GM10248 (cell line): ENCODE measurements around the gene NUDT1.

Experiments
- CTCF ChIA-PET: fragments of 300-600 bp; sonication (Branson Sonifier 250); formaldehyde crosslinking; extraction: SDS; loops from one replicate; lab custom pipeline; 2021; ENCODE audit warnings: antibody characterized with exemption; lab: Yijun Ruan, JAX
- POLR2A ChIA-PET: fragments of 350-650 bp; sonication (Branson Sonifier 250); formaldehyde crosslinking; extraction: SDS; loops from one replicate; lab custom pipeline; 2020; ENCODE audit warnings: antibody characterized with exemption; lab: Yijun Ruan, JAX
- DNase-seq: peaks from one replicate; pipeline ENCODE4 v3.0.0; 2012; ENCODE audit errors: extremely low spot score
- TF ChIP-seq, protein P1 (sequence below): IDR thresholded peaks from 2 replicates; pipeline ENCODE4 v1.5.1; 2012; ENCODE audit warnings: mild to moderate bottlenecking, low read depth; ENCODE audit errors: extremely low read depth, missing control alignments, control extremely low read depth

NUDT1 gene

DNA sequence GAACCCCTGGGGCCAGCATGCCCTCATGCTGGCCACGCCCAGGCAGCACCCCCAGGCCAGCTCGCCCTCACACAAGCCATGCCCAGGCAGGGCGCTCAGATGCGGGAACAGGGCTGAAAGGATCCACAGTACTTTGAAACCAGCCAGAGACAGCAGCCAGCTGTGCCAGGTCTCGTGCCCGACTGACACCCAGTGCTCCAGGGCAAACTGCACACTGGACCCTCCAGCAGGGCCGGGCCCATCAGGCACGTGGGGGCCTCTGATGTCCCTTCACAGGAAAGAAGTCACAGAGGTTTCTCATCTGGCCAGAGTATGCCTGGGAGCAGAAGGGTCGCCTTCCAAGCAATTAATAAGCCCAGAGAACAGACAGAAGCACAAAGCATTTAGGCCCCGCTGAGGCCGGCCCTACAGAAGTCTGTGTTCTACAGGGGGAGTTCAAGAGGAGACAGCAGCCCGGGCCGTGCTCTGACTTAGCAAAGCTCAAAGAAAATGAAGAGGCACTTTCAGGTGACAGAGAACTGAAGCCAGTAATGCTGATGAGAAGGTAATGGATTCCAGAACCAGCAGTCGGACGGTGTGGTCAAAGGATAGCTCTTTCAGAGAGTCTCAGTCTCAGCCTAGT is 30.7 kb upstream of the NUDT1 start:
- TF ChIP-seq, protein P1, sequence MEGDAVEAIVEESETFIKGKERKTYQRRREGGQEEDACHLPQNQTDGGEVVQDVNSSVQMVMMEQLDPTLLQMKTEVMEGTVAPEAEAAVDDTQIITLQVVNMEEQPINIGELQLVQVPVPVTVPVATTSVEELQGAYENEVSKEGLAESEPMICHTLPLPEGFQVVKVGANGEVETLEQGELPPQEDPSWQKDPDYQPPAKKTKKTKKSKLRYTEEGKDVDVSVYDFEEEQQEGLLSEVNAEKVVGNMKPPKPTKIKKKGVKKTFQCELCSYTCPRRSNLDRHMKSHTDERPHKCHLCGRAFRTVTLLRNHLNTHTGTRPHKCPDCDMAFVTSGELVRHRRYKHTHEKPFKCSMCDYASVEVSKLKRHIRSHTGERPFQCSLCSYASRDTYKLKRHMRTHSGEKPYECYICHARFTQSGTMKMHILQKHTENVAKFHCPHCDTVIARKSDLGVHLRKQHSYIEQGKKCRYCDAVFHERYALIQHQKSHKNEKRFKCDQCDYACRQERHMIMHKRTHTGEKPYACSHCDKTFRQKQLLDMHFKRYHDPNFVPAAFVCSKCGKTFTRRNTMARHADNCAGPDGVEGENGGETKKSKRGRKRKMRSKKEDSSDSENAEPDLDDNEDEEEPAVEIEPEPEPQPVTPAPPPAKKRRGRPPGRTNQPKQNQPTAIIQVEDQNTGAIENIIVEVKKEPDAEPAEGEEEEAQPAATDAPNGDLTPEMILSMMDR, result no peak
- DNase-seq, result no peak
- POLR2A ChIA-PET, result no interaction called here
- CTCF ChIA-PET, result interaction anchor here (1.0 kb wide), 1 partner anchor 12 kb away, joined by 3 read pairs; no protein-coding TSS in a partner anchor

DNA sequence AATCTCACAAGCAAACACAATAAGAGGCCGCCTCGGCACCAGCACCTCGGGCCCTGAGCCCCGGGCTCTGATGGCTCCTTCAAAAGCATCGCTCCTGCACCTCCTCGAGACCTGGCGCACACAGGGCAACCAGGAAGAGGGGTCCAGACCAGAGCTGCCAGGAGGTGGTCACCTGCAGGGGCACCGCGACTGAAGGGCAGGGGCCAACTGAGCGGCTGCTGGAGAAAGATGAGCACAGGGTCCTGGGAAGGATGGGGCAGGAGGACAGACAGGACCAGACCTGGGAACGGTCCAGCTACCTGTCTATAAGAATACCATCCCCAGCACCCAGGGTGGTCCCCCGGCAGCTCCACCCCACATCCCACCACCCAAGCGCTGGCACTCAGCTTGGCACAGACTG is 30.1 kb upstream of the NUDT1 start:
- TF ChIP-seq, protein P1, result no peak
- ChIA-PET POLR2A (no interaction called here), CTCF (no interaction called here)
- no peak for DNase-seq

DNA sequence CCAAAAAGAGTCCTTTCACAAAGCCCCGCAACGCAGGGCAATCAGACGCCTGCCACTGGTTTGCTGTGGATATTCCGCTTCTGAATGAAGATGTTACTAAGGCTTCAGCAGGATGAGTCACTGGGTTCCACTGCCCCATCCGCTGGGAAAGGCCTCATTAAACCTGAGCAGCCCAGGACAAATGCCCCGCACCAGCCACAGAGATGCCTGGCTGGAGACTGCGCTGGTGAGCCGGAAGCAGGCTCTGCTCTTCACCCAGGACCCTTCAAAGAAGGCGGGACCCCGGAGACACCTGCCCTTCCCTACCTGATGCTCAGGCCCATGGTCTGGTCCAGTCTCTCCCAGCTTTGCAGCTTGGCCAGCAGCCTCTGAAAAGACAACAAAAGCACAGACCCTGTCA is 29.1 kb upstream of the NUDT1 start:
- CTCF ChIA-PET, result interaction anchor here (1.6 kb wide), 1 partner anchor 10 kb away, joined by 4 read pairs; no protein-coding TSS in a partner anchor
- POLR2A ChIA-PET, result no interaction called here
- no peak for DNase-seq
- TF ChIP-seq, protein P1, result no peak

DNA sequence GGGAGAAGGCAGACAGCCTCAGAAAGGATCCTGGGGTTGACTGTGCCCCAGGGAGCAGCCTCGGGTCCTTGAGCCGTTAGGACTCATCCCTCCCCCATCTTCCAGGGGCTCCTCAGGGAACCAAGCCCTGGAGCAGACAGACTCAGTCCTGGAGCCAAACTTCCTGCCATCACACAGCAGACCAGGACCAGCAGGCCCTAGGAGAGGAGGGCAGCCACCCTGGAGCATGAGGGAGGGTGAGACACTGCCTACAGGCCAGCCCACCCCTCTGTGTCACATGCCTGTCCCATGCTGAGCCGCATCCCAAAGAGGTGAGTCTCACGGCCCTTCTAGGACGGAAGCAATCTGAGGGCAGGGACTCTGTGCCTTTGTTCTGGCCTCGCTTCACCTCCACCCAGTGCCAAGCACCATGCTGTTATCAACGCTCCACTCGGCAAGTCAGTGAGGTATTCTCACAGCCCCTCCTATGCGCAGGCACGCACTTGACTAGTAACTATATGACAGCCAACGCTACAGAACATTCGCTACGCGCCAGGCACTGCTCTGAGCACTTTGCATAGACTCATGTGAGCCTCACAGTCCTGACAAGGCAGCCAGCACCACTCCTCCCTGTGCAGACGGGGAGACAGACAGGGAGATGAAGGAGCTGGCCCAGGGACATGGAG is 28.3 kb upstream of the NUDT1 start:
- TF ChIP-seq, protein P1, result no peak
- ChIA-PET CTCF (interaction anchor here (1.6 to 2.6 kb wide), 2 partner anchors 11 to 134 kb away, joined by 4 to 7 read pairs; no protein-coding TSS in a partner anchor), POLR2A (no interaction called here)
- DNase-seq, result no peak

DNA sequence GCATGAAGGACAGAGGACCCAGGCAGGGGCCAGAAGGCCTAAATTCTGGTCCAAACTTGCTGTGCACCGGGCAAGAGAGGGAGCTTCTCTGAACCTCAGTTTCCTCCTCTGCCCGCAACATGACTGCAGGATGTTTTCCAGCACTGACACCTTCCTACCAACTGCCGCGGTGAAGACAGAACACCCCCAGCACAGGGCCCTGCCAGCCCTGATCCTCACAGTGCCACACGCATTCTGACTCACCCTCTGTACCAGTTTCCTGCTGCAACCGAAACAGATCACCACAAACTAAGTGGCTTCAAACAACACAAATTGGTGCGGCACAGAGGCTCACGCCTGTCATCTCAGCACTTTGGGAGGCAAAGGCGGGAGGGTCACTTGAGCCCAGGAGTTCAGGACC is 27.4 kb upstream of the NUDT1 start:
- ChIA-PET POLR2A (no interaction called here), CTCF (interaction anchor here (1.1 to 2.6 kb wide), 2 partner anchors 7 to 133 kb away, joined by 3 to 7 read pairs; no protein-coding TSS in a partner anchor)
- no peak for DNase-seq
- TF ChIP-seq, protein P1, result no peak

DNA sequence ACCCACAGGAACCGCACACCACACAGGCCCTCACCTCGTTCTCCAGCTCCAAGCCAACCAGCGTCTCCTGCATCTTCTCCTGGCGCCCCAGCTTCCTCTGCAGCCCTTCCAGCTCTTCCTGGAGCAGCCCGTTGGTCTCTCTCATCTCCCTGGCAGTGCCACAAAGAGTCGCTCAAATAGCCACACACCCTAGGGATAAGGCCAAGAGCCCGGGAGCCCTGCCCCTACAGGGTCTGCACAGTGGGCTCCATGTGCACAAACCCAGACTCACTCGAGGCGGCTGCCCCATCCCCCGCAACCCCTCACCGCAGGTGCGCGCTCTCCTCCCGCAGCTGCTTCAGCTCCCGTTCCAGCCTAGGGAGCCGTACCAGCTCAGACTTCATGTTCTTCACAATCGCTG is 26.2 kb upstream of the NUDT1 start:
- no peak for DNase-seq
- TF ChIP-seq, protein P1, result no peak
- ChIA-PET CTCF (interaction anchor here (1.1 to 2.6 kb wide), 2 partner anchors 8 to 132 kb away, joined by 3 to 7 read pairs; no protein-coding TSS in a partner anchor), POLR2A (no interaction called here)
